Activated gamma-delta T cell treated with anti-CD3 and anti-CD28 coated beads, Interleukin-2, amount 50 U/mL, for 16 hours (primary cell): ENCODE data around the gene SORCS2.

Experiments
- DNase-seq: peaks from one replicate; pipeline ENCODE4 v3.0.0-alpha.2; 2020; ENCODE audit warnings: low read depth

SORCS2 gene

DNA sequence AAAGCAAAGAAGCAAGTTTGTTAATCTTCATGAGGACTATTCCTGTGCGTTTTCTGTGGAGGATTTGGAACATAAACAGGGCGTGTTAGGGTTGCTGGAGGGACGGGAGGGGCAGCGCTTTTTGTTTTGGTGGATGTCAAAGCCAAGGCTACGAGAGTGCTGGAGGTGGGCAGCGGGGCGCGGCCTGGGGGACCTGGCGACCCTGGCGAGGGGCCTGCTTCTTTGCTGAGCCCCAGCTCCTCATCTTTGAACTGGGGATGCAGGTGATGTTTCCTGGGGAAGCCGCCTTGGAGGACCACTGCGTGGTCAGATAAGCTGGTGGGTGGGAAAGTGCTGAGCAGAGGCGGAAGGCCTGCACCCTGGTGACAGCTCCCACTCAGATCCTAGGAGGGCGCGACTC is 55.2 kb downstream of the SORCS2 start:
- DNase-seq, result no peak

DNA sequence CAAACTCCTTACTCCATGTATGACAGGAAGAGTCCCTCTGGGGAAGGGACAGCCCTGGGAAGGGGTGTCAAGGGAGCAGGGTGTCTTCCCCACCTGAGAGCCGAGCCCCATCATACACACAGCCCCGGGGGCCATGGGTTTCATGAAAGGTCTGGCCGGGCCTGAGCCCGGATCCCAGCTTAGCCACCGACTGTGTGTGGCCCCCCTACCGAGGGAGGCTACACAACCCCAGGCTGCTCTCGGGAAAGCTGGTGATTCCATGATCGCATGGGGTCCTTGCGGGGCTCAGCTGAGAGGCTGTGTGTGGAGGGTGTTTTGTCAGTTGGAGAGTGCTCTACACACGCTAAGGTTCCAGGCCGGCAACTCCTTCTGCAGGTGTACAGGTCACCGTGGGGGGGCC is 55.6 kb downstream of the SORCS2 start:
- DNase-seq, result no peak

DNA sequence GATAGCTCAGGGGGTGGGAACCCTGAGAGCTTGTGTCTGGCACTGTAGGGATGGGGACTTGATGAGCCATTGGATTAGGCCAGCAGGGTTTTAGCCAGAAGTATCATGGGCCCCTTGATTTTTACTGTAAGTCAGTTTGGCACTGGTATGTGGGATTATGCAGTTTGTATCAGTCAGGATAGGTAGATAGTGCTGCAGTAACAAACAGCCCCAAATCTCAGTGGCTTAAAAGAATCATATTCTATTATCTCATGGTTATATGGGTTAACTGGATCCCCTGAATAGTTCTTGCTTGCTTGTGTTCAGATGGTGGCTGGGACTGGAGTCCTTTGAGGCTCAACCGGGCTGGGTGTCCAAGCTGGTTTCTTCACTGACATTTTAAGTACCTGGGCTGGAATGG is 56.5 kb downstream of the SORCS2 start:
- DNase-seq, result no peak

- DNase-seq, result no peak
Measured at GRCh38 chr4:7251321-7251720, 59.0 kb downstream of the SORCS2 start.

DNA sequence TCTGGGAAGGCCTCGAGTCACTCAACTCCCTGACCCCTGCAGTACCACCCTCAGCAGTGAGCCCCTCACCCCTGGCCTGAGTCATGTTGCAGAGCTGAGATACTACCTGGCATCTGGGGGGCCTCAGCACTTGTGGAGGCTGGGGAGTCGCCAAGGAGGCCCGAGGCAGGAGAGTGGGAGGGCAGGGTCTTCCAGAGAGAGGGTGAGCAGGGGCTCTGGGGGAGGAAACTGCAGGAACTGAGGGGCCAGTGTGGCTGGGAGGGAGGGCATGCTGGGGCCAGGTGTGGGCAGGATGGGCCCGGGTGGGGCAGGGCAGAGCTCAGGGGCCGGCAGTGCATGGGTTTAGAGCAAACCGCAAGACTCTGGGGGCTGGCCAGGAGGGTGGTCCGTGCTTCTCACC is 59.7 kb downstream of the SORCS2 start:
- DNase-seq, result no peak

DNA sequence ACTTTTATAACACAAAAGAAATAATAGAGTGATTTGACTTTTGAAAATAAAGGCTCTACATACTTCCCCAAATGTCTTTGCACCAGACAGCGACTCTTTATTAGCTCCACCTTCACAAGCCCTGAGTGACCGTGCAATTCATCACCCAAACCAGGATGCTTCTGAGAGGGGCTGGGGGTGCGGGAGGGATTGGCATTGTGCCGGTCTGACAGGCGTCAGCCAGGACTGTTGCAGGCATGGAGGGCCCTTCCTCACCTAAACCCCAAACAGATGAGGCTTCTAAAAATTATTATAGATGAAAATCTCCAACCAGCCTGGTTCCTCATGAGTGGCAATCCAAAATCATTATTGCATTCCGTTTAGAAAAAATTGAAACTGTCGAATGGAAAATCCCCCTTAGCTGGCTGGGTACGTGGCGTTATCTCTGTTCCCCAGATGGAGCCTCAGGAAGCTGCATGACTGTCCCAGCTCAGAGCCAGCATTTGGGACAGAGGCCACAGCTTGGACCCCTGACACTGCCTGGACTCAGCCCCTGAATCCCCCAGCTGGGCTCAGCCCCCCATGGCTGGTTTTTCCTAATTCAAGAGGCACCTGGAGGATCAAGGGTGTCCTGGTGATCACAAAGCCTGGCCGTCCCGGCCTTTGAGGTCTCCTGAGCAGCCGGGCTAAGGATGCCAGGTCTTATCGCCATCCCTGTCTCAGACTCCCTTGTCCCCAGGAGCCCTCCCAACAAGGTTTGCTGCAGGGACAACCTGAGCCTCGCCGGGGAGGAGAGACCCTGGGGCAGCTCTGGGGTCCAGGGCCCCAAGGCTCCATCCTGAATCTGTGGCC is 60.4 kb downstream of the SORCS2 start:
- no peak for DNase-seq

- DNase-seq, result no peak
Measured at GRCh38 chr4:7253341-7253700, 61.0 kb downstream of the SORCS2 start.

- no peak for DNase-seq
Measured at GRCh38 chr4:7253837-7254236, 61.5 kb downstream of the SORCS2 start.

GRCh38 chr4:7254736-7255487 is 62.6 kb downstream of the SORCS2 start:
- DNase-seq, result no peak

GRCh38 chr4:7255488-7255881 is 63.1 kb downstream of the SORCS2 start:
- no peak for DNase-seq

- DNase-seq, result no peak
Measured at GRCh38 chr4:7255996-7256395, 63.7 kb downstream of the SORCS2 start.

GRCh38 chr4:7256984-7257810 is 64.9 kb downstream of the SORCS2 start:
- DNase-seq, result no peak

DNA sequence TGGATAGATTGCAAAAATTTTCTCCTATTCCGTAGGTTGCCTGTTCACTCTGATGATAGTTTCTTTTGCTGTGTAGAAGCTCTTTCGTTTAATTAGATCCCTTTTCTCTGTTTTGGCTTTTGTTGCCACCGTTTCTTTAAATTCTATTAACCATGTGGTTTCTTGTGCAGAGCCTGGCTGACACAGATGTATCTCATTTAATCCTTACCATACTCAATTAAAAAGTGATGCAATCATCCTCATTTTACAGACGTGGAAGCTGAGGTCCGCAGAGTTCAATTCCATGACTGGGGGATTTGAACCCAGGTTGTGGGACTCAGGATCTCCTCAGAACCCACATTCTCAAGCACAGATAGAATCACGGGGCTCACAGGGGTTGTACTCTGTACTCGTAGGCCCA is 66.7 kb downstream of the SORCS2 start:
- DNase-seq, result no peak

DNA sequence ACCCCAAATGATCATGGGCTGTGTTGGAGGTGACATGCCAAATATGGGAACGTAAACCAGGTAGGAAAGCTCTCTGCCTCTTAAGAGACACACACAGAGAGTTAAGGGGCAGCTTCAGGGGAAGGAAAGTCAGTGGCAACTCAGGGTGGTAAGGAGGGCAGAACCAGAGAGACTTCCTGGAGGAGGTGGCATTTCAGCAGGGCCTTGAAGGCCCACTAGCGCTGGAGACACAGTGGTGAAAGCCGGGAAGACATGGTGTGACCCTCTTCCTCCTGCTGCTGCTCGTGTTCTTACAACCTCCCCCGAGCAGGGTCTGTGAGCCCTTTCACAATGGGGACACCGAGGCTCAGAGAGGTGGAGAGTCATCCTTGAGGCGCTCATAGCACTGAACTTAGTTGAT is 68.2 kb downstream of the SORCS2 start:
- no peak for DNase-seq

DNA sequence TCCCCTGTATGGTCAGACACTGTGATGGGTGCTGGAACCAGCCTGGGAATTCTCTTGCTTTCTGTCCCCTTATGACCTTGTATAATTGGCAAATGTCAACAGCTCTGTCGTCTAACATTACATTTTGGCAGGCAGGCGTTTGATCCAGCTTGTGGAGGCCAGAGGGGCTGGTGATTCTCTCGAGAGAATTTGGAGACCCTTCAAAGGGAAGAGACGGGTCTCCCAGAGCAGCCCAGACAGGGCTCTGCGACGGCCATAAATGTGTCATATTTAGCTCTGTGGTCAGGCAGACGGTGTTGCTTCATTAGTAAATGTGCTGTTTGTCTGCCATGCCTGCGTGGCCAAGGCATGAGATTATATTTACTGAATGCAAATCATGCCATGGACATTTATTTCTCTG is 68.7 kb downstream of the SORCS2 start:
- no peak for DNase-seq

- no peak for DNase-seq
Measured at GRCh38 chr4:7261536-7261935, 69.2 kb downstream of the SORCS2 start.

DNA sequence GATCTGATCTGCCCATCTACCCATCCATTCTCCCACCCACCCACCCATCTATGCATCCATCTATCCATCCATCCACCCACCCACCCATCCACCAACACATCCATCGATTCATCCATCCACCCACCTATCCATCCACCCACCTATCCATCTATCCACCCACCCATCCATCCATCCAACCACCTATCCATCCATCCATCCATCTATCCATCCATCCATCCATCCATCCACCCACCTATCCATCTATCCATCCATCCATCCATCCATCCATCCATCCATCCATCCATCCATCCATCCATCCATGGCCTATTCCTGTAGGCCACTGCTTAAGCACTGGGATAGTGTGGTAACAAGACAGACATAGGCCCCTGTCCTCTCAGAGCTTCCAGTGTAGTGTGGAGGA is 69.8 kb downstream of the SORCS2 start:
- no peak for DNase-seq

DNA sequence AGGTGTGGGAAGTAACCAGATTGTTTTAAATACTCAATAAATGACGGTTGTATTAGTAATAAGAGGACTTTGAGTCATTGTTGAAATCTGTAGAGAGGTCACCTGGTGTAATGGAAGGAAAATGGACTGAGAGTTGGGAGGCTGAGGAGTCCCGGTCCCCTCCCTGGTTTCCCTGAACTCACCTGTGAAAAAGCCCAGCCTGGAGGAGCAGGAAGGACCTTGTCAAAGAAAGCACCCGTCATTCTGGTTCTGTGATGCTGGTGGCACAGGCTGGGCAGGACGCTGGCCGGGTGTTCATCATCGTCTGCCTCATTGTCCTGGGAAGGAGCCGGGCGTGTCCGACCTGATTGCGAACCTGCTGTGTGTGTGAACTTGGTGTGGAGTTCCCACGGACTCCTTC is 70.8 kb downstream of the SORCS2 start:
- no peak for DNase-seq

GRCh38 chr4:7264694-7265093 is 72.4 kb downstream of the SORCS2 start:
- no peak for DNase-seq

DNA sequence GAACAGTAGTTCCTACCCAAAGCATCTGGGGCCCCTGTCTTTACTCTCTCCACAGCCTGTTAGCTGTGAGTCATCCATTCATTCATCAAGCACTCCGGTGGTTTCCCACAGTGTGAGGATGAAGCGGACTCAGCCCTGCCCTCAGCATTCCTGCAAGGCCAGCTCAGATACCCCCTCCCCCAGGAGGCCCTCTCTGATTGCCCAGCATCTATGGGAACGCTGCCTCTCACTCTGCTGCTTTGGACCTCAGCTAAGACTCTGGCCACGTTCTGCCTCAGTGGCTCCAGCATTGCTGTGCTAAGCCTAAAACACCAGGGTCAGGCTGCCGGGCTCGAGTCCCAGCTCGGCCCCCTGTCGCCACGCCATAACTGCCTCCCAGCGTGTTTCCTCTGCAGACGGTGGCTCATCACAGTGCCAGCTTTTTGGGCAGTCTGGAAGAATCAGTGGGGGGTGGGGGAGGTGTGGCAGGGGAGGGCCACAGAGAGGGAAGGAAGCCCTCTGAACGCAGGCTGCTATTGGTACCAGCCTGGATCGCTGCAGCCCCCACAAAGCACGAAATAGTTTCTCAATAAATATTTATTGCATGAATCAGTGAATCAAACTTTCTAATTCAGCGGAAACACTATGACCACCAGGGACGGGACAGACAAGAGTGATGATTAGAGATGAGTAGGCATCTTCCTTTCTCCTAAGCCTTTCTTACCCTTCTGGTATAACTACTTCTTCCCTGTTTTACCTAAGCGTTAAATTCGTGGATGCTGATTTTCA is 74.4 kb downstream of the SORCS2 start:
- no peak for DNase-seq

DNA sequence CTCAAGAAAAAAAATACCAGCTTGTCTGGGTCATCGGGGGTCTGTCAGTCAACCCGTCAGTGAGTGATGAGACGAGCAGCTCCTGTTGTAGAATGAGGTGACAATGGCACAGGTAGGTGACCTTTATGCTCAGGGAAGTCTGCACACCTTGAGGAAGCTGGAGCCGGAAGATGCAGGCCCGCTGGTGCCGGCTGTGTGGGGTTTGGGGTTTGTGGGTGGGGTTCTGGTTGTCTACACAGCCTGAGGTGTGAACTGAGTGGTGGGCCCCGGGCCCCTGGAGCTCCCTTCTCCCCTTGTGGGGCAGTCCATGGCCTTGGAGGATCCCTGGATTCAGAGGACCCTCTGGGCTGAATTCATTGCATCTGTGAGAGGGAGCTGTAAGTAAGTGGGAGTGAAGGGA is 75.5 kb downstream of the SORCS2 start:
- no peak for DNase-seq

GRCh38 chr4:7268941-7269340 is 76.6 kb downstream of the SORCS2 start:
- DNase-seq, result no peak
